GM18499 (cell line): ENCODE data around the gene SP110.
"Not testable (repeated sequence)": the region's sequence is repeated elsewhere in the genome, so short reads cannot be mapped to it uniquely, and the experiment has no call there.

ENCODE experiments used
- ATAC-seq: cut with Tn5 transposase; IDR thresholded peaks from one replicate; pipeline ENCODE4 v1.9.1; 2021; ENCODE audit warnings: moderate number of reproducible peaks; ENCODE audit not compliant: insufficient read depth, unreplicated experiment

SP110 gene

DNA sequence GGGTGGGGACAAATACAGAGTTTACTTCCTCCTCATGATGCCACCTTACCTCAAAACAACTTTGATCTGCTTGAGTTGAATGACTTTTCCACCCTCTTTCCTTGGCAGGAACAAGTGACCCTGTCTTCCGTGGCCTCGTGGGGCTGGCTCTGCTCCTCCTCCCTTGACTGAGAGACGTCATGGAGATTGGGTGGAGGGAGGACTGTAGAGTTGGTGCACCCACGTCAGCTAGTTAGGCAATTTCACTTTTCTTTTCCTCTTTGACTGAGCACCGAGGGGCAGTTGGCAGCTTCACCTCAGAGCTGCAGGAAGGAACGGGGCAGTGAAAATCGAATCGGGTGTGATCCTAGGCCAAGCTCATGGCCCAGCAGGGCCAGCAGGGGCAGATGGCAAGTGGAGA lies 5.7 kb upstream of the SP110 start, which contains the start of gene SP140:
Gene SP140, plus strand, starts transcription at position 251 of the 400 bp plus-strand sequence. Its CDS starts 109 bp downstream, at position 360.
- ATAC-seq, result peak; percentile 55

- ATAC-seq, result no peak
Observed at GRCh38 chr2:230224458-230224857, 4.7 kb upstream of the SP110 start.

GRCh38 chr2:230222829-230223228 lies 3.0 kb upstream of the SP110 start:
- ATAC-seq, result not testable (repeated sequence)

DNA sequence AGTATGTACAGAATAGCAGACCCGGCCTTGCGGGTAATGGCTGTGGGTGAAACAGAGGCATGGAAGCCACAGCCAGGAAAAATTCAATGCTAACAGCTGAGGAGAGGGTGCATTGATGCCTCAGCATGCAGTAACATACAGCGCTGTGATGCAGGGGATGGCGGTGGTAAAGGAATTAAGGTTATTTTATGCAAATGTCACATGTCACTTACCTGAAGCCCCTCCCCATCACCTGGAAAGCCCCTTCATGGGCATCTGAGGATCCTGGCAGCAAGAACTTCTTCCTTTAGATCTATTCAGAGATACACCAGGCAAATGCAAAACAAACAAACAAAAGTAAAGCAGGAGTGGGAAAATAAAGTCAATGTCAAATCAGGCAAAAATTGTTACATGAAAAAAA lies 1.7 kb upstream of the SP110 start:
- no peak for ATAC-seq

DNA sequence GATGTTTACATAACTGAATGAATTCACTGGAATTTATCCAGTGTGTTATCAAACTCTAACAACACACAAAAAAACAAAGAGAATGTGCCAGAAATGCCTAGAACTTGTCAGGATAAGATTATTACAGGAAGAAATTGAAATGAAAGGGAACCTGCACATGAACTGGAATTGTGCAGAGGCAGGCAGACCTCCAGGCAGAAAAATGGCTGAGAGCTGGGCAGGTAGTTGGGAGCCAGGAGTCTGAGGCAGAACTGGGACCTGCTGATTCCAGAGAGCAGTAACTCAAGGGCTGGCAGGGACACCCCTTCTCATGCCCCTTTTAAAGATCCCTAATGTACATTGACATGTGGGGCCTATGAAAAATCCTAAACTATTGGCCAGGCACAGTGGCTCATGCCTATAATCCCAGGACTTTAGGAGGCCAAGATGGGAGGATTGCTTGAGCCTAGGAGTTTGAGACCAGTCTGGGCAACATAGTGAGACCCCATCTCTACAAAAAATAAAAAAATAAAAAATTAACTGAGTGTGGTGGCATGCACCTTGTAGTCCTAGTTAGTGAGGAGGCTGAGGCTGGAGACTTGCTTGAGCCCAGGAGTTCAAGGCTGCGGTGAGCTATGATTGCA lies 674 bp upstream of the SP110 start:
- ATAC-seq, result no peak

GRCh38 chr2:230218421-230218820 lies 1.4 kb downstream of the SP110 start:
- ATAC-seq, result no peak

DNA sequence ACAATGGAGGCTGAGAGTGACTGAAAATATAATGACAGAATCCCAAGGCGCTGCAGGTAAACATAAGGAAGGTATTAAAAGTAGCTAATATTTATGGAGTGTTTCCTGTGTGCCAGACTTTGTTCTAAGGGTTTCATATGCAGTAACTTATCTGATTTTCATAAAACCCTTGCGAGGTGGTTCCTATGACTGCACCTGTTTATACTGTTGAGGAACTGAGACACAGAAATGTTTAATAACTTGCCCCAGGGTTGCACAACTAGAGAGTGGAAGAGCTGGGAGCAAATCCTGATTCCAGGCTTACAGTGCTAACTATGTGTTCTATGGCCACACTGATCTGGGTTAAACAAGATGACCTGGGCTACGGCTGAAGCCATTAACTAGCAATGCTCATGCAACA lies 2.4 kb downstream of the SP110 start:
- ATAC-seq, result no peak

DNA sequence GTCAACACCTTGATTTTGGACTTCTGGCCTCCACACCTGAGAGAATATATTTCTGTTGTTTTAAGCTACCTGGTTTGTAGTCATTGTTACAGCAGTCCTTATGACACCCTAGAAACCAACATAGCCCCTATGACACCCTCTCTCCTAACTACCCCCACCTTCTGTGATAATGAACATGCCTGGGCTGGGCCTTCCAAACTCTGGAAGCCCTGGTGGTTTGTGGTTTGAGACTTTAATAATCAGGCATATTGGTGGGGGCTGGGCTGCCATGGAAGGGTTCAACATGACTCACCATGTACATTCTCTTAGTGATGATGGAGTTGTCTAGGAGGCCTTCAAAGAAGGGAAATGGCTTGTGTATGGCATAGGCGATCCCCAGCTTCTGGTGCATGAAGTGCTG lies 3.3 kb downstream of the SP110 start:
- ATAC-seq, result no peak

GRCh38 chr2:230209422-230210051 lies 10.2 kb downstream of the SP110 start:
- ATAC-seq, result no peak

- no peak for ATAC-seq
Observed at GRCh38 chr2:230208576-230208975, 11.2 kb downstream of the SP110 start.

- ATAC-seq, result no peak
Observed at GRCh38 chr2:230205721-230206120, 14.1 kb downstream of the SP110 start.

DNA sequence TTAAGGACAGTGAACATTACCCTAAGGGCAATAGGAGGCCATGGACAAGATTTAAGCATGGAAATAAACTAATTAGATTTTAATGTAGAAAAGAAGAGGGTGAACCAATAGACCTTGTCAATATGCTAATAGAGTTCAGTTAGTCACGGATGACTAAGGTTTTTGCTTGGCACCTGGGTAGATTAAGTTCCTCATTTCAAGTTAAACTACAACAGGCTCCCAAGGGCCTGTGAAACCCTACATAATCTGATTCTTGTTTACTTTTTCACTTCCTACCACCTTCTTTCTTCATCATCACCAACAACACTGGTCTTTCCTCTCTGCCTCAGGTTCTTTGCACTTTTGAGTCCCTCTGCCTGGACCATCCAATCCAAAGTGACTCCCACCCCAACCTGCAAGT lies 14.8 kb downstream of the SP110 start:
- ATAC-seq, result no peak

DNA sequence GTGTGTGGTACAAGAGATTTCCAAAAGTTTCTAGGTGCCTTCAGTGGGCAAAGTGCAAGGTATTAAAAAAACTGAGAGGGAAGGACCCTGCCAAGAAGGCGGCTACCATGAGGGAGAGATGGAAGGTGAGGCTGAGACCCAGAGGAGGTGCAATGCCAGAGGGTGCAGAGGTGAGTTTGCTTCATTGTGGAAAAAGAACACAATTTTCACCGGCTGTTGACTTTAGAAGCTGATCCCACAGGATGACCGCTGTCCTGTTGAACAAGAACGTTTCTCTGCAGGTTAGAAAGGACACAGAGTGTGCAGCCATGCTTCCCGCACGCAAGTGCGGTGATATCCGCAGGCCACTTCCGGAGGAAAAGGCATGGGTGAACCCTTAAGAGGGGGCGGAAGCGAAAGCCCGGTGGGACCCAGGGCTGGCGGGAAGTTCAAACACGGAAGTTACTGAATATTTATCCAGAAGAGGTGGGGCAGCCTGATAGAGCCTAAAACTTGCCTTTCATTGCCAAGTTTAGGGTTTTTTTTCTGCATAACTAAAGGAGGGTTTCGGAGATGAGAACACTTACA lies 16.6 kb downstream of the SP110 start:
- ATAC-seq, result peak; percentile 23

DNA sequence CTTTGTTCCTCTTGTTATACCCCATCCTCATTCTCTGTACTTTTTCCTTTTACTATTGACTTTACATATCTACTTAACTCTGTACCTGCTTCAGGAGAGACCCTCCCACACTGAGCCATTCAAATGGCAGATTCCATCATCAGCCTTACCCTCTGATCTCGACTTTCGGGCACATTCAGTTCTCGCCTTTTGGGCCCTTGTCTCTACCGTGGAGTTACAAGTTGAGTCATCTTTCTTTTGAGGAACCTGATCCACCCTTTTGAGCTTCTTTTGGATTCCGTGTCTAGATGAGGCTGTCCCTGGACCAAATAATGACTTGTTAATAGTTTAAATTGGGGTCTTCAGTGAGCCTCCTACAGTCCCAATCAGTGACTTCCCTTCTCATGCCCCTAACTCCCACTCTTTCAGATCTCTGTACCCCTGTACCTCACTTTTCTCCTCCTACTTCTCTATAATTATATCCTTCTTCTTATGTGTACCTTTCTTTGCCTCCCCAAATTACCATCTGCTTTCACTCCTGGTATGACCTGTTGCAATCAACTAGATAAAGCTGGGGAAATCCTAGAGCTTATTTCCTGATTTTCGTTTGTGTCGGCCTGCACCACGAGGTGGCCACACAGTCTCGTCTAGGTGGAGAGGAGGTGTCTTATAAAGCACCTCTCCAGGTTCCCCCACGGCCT lies 17.2 kb downstream of the SP110 start:
- peak; percentile 36 for ATAC-seq

- no peak for ATAC-seq
Observed at GRCh38 chr2:230184727-230185578, 34.8 kb downstream of the SP110 start.

GRCh38 chr2:230181195-230181594 lies 38.6 kb downstream of the SP110 start:
- ATAC-seq, result no peak

GRCh38 chr2:230179907-230180306 lies 39.9 kb downstream of the SP110 start:
- ATAC-seq, result no peak

- ATAC-seq, result no peak
Observed at GRCh38 chr2:230178546-230179485, 41.0 kb downstream of the SP110 start.

DNA sequence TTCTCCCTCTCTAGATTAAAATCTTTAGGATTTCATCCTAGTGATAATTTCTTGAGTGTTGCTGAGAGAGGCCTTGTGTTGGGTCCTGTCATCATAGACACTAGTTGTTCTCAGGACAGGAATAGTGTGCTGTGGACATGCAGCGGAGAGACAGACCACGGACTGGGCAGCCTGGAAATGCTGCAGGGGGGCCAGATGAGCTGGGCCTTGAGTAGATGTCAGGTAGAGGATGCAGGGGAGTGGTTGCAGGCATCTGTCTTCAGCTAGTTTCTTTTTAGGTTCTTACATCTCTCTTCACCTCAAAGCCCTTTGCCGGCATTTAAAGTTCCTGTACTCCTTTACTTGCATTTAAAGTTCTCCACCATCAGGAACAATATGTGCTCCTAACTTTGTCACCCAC lies 42.8 kb downstream of the SP110 start:
- ATAC-seq, result no peak
